ENCODE data around the gene PCDHB11. TPM values are rescaled to one million over a fixed set of nuclear protein-coding genes. Genes with fewer than 3 reads are reported as not detected.
"Not testable (repeated sequence)": the region's sequence is repeated elsewhere in the genome, so short reads cannot be mapped to it uniquely, and the experiment has no call there.

PCDHB11 gene
- total and polyA plus RNA-seq, 2 of the 8 experiments (the other 6 are each of a cell fraction or from before 2014, with no cell fraction given), result 0.50 to 0.86 TPM

GRCh38 chr5:141247434-141247833 lies 48.0 kb downstream of the PCDHB11 start:
- H3K14ac ChIP-seq (ENCODE audit: insufficient read length); DNase-seq (ENCODE audit: low read depth in 1 of 2, low spot score in 2 of 2); H4K20me1 ChIP-seq (replicated peaks in 1 of 2; ENCODE audit: control insufficient read depth in 1 of 2, insufficient read depth in 2 of 2, low read length in 2 of 2); H2BK120ac ChIP-seq (replicated peaks; ENCODE audit: low read depth, low read length); H3K23ac ChIP-seq (ENCODE audit: insufficient read length); H2BK5ac ChIP-seq (ENCODE audit: low read depth, low read length); H3K27me3 ChIP-seq (replicated peaks in 1 of 4; ENCODE audit: control insufficient read depth in 3 of 4, extremely low read depth in 1 of 4, insufficient read depth in 3 of 4, low read length in 3 of 4); H2BK15ac ChIP-seq (ENCODE audit: low read length); POLR2A ChIA-PET (ENCODE audit: partially characterized antibody); H3K56ac ChIP-seq (replicated peaks; ENCODE audit: insufficient read length, low read depth, low read length); H3K4me3 ChIP-seq (ENCODE audit: extremely low read depth in 1 of 4, insufficient read depth in 2 of 4, low read depth in 3 of 4, low read length in 4 of 4); H2BK20ac ChIP-seq (ENCODE audit: low read length); H2BK12ac ChIP-seq (ENCODE audit: low read depth, low read length); H3K18ac ChIP-seq (ENCODE audit: extremely low read depth, low read length); H3K79me1 ChIP-seq (ENCODE audit: low read depth, low read length); FAIRE-seq; H2AFZ ChIP-seq (ENCODE audit: low read length); H3K4ac ChIP-seq (replicated peaks; ENCODE audit: insufficient read length, low read depth, low read length); H3K79me2 ChIP-seq (ENCODE audit: control insufficient read depth in 1 of 2, insufficient read depth in 2 of 2, low read length in 2 of 2); H3K23me2 ChIP-seq (ENCODE audit: low read depth, low read length); H4K91ac ChIP-seq (replicated peaks; ENCODE audit: insufficient read length, low read length); H3K4me1 ChIP-seq (replicated peaks in 1 of 4; ENCODE audit: control insufficient read depth in 3 of 4, insufficient read depth in 4 of 4, low read length in 3 of 4); H4K8ac ChIP-seq (ENCODE audit: extremely low read depth, insufficient read depth, low read length); H3K4me2 ChIP-seq (ENCODE audit: insufficient read depth in 1 of 2, low read depth in 2 of 2, low read length in 2 of 2); H3K27ac ChIP-seq (ENCODE audit: low read depth, low read length); H4K5ac ChIP-seq (ENCODE audit: insufficient read length, low read depth, low read length); H2AK5ac ChIP-seq (ENCODE audit: low read depth, low read length); H3K9ac ChIP-seq (replicated peaks in 1 of 4; ENCODE audit: extremely low read depth in 1 of 4, low read depth in 3 of 4, low read length in 3 of 4): not testable (repeated sequence)
- Histone ChIP-seq H3K36me3 (ENCODE audit: control insufficient read depth in 2 of 4, insufficient read depth in 4 of 4, low read length in 3 of 4) (peaks cover 0 to 25% (median 4%) of the 10 kb centered on the region in 4 experiments; a peak in 3 of 8 replicates), H3K9me3 (ENCODE audit: insufficient read depth in 2 of 2, low read depth in 1 of 2, low read length in 1 of 2) (peaks cover 24 to 54% of the 10 kb centered on the region in 2 experiments)
- CTCF ChIA-PET (ENCODE audit: partially characterized antibody), result interaction anchor here (1.5 to 4.9 kb wide), 3 partner anchors 13 to 48 kb away, joined by 6 to 35 read pairs (median 7); partner anchors contain the start of gene PCDHB11
- 94% methylated on average over 24 of the region's 34 CpGs; no CpG with 5 or more reads in 1 of the 2 experiments for WGBS, 2 experiments (ENCODE audit: extremely low coverage in 1 of 2, insufficient coverage in 1 of 2, insufficient read length in 1 of 2, insufficient replicate concordance in 2 of 2, low coverage in 1 of 2, low lambda C conversion rate in 2 of 2, missing lambda C conversion rate in 1 of 2)
